ENCODE measurements around the gene NPVF. TPM values are rescaled to one million over a fixed set of nuclear protein-coding genes. Genes with fewer than 3 reads are reported as not detected.

Gene NPVF
- total RNA-seq, 1 experiment from 2014 or later: not detected

- intact Hi-C loops (cut with micrococcal nuclease; ENCODE audit: unreplicated experiment): no loop called here
- no peak overlapping the region for H3K27ac ChIP-seq (ENCODE audit: low read length)
- TF ChIP-seq REST (IDR thresholded peaks at IDR 0.05; ENCODE audit: insufficient read depth in 1 of 2, low read depth in 2 of 2, low read length in 1 of 2) (no peak), SIN3A (IDR thresholded peaks at IDR 0.05; ENCODE audit: borderline replicate concordance, insufficient read depth, low read depth, low read length) (no peak), TCF7L2 (IDR thresholded peaks at IDR 0.05; ENCODE audit: low read depth, low read length) (no peak), CTCF (IDR thresholded peaks at IDR 0.05) (no peak)
- peaks cover 7% of the 10 kb centered on the region; the same call in 1 of the 2 replicates for H3K27me3 ChIP-seq (ENCODE audit: control insufficient read depth, insufficient read depth, low read length)
- in situ Hi-C loops (cut with HindIII; ENCODE audit: low pct_unique_long_range_greater_than_20kb, low sequenced_read_pairs): no loop called here
- ATAC-seq: no peak
- no peaks in the 10 kb centered on the region for H3K9me3 ChIP-seq (ENCODE audit: control insufficient read depth, insufficient read depth, low read depth, low read length)
- no peak overlapping the region for H3K4me3 ChIP-seq (ENCODE audit: low read depth in 2 of 2, low read length in 2 of 2)
- ChIA-PET POLR2A (no interaction called here), CTCF (no interaction called here)
- no peaks in the 10 kb centered on the region for H3K36me3 ChIP-seq (ENCODE audit: control insufficient read depth, insufficient read depth, low read length)
- no TSS peak for BruUV-seq (replicated peaks)
- no peak for DNase-seq (ENCODE audit: low read depth, low spot score)
- no peaks in the 10 kb centered on the region for H3K4me1 ChIP-seq (ENCODE audit: control insufficient read depth, insufficient read depth, low read length)
These were observed 20.4 kb downstream of the NPVF start for GRCh38 chr7:25207887-25208286.

GRCh38 chr7:25206765-25207164, 21.5 kb downstream of the NPVF start:
- ChIA-PET POLR2A (no interaction called here), CTCF (no interaction called here)
- no TSS peak for BruUV-seq (replicated peaks)
- intact Hi-C loops (cut with micrococcal nuclease; ENCODE audit: unreplicated experiment): no loop called here
- in situ Hi-C loops (cut with HindIII; ENCODE audit: low pct_unique_long_range_greater_than_20kb, low sequenced_read_pairs): no loop called here
- no peak for ATAC-seq
- no peak overlapping the region for H3K4me3 ChIP-seq (ENCODE audit: low read depth in 2 of 2, low read length in 2 of 2)
- H3K4me1 ChIP-seq (ENCODE audit: control insufficient read depth, insufficient read depth, low read length): no peaks in the 10 kb centered on the region
- TF ChIP-seq CTCF (IDR thresholded peaks at IDR 0.05) (no peak), POLR2AphosphoS5 (IDR thresholded peaks at IDR 0.05; ENCODE audit: low read depth, low read length) (no peak), REST (IDR thresholded peaks at IDR 0.05; ENCODE audit: insufficient read depth in 1 of 2, low read depth in 2 of 2, low read length in 1 of 2) (no peak)
- peaks cover 15% of the 10 kb centered on the region for H3K27me3 ChIP-seq (ENCODE audit: control insufficient read depth, insufficient read depth, low read length)
- H3K36me3 ChIP-seq (ENCODE audit: control insufficient read depth, insufficient read depth, low read length): no peaks in the 10 kb centered on the region
- no peak overlapping the region for H3K27ac ChIP-seq (ENCODE audit: low read length)
- H3K9me3 ChIP-seq (ENCODE audit: control insufficient read depth, insufficient read depth, low read depth, low read length): no peaks in the 10 kb centered on the region
- no peak for DNase-seq (ENCODE audit: low read depth, low spot score)
